Activated CD8-positive, alpha-beta memory T cell treated with anti-CD3 and anti-CD28 coated beads, Interleukin-2, amount 50 U/mL, for 4 hours (primary cell): ENCODE results near the gene ALS2.

Experiments
- DNase-seq: peaks from one replicate; pipeline ENCODE4 v3.0.0-alpha.2; 2020

ALS2 gene

DNA sequence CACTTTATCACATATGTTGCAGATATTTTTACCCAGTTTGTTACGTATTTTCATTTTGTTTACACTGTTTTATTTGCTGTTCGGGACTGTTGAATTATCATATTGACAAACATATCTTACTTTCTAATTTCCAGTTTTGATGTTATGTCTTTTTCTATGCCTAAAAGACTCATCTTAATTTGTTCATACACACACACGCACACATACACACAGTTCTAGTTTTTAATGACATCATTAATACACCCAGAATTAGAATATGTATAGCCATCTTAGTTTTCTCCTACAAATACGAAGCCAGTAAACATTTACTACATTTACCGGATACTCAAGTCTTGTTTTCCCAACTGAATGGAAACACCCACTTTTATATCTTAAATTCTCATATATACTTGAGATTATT lies 29.2 kb downstream of the ALS2 start:
- DNase-seq = no peak

- DNase-seq = no peak
Observed at GRCh38 chr2:201746551-201746950, 34.2 kb downstream of the ALS2 start.

DNA sequence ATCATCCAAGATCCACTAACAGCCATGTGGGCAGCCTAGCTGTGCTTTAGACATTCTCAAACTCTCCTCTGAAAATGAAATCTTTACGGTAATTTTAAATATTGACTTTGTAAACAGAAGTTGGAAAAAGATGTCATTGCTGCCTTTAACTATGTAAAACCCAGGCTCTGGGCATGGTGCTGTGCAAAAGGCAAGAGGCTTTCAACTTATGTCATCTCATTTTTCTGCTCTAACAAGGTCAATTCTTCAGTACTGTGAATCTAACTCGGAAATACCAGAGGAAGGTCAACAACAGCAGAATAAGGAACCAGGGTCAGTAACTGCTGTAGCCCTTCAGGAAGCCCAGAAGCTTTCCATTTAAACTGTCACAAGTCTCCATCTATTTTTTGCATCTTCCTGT lies 45.2 kb downstream of the ALS2 start:
- DNase-seq = no peak

DNA sequence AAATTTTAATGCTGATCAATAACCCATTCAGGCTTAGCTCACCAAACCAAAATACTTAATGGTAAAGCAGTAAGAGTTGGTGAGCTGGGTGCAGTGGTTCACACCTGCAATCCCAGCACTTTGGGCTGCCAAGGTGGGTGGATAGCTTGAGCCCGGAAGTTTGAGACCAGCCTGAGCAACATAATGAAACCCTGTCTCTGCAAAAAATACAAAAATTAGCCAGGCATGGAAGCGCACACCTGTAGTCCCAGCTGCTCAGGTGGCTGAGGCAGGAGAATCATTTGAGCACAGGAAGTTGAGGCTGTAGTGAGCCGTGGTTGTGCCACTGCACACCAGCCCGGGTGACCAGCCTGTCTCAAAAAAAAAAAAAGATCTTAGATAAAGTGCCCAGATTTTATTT lies 46.6 kb downstream of the ALS2 start:
- no peak for DNase-seq

- no peak for DNase-seq
Observed at GRCh38 chr2:201733544-201733943, 47.2 kb downstream of the ALS2 start.

DNA sequence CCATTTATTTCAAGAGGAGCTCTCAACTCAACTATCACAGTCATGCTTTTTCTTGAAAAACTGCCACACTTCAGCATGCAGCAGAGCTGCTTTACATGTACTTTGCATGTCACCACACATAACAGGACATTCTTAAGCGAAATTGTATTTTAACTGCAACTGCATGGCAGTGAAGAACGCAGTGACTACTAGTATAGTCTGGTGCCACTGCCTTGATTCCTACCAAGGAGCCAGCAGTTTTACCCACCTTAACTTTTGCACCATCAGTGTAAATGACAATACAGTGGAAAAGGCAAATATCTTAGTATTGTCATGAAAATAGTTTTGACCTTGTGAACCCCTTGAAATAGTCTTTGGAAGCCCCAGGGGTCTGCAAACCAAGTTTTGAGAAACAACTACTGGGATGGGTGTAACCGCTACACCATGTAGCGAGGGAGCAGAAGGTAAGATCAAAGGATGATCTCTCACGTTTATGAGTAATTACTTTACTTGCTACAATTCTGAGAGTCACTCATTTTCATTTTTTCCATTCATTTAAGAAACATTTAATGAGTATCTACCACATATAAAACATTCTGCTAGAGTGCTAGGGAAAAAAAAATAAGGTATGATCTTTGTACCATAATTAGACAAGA lies 50.0 kb downstream of the ALS2 start:
- no peak for DNase-seq

DNA sequence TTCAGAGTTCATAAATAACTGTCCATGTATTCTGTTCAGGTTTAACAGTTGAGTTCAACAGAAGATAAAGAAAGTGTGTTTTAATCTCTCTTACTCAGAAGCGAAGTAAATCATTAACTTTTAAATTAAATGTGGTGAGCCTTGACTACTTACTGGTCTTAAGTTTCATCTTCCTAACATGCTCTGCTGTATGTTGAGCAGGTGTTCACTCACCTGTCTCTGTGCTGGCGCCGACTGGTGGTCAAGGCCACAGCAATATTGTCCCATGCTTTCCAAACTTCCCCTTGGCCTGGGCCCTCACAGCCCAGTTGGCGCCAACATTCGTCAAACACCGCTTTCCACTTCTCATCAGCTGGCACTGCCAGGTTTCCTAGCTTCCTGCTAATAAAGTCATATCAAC lies 65.3 kb downstream of the ALS2 start:
- no peak for DNase-seq

GRCh38 chr2:201712726-201713125 lies 68.0 kb downstream of the ALS2 start:
- no peak for DNase-seq

DNA sequence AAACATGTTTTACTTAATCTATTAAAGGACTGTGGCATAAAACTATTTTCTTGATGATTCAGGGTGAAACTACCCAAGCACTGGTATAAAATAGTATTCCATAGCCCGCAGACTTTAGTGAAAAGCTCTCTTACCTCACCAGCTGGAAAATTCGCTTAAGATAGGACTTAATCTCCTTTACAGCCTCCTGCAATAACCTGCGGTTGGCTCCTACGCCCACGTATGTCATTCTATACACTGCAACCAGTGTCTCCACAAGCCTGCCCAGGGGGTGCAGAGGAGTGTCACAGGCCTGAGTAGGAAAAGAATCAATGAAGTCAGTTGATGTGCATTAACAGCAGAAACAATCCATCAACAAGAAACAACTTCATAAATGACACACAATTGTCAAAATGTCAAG lies 71.0 kb downstream of the ALS2 start:
- no peak for DNase-seq

DNA sequence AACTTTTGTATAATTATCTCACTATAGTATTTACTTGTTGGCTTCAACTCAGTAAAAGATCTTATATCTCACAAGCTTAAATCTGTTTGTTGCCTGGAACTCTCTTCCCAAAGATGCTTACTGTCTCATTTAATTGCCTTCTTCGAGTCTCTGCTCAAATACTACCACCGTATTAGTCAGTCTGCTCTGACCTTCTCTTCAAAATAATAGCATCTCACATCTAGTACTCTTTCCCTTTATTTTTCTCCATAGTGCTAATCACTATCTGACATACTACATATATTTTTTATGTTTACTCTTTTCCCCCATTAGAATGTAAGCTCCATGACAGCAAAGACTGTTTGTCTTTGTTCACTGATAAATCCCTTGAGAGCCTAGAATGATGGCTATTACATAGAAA lies 71.7 kb downstream of the ALS2 start:
- DNase-seq = no peak

DNA sequence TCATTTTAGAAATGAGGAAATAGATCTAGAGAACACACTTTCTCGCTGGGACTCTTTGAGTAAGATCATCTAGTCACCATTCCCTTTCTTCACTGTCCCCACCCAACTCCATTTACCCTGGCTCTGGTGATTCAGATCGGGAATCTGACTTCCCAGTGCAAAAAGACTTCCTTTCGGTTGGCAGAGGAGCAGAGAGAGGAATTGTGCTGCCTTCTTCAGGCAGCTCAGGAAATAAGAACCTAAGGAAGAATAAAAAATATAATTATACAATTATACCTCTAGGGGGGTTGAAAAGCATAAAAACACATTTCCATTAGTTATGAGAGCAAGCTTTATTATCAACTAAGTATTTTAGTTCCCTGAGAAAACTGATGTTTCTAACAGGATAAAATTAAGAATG lies 73.0 kb downstream of the ALS2 start:
- DNase-seq = no peak

DNA sequence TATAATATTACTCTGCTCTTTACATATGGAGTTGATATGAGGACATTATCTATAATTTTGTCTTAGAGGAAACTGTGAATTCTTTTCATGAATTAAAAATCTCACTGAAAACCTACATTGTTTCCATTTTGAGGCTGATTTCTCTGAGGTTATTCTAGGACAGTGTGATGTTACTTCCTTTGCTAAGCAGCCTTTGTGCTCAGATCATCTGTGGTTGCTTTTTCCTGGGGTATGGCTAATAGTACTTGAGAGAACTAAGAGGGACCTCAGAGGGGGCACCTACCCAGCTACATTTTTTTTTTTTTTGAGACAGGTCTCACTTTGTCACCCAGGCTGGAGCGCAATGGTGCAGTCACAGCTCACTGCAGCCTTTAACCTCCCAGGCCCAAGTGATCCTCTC lies 73.6 kb downstream of the ALS2 start:
- no peak for DNase-seq

- DNase-seq = no peak
Observed at GRCh38 chr2:201704536-201704935, 76.2 kb downstream of the ALS2 start.

GRCh38 chr2:201701646-201702045 lies 79.1 kb downstream of the ALS2 start:
- no peak for DNase-seq

GRCh38 chr2:201699416-201699815 lies 81.3 kb downstream of the ALS2 start:
- DNase-seq = no peak

- no peak for DNase-seq
Observed at GRCh38 chr2:201698588-201699226, 82.0 kb downstream of the ALS2 start, which contains the start of gene MPP4. TSS of gene MPP4 (minus strand) at chr2:201698644. CDS start at chr2:201693954, 4,690 bp downstream.

- DNase-seq = no peak
Observed at GRCh38 chr2:201697899-201698298, 82.8 kb downstream of the ALS2 start.

DNA sequence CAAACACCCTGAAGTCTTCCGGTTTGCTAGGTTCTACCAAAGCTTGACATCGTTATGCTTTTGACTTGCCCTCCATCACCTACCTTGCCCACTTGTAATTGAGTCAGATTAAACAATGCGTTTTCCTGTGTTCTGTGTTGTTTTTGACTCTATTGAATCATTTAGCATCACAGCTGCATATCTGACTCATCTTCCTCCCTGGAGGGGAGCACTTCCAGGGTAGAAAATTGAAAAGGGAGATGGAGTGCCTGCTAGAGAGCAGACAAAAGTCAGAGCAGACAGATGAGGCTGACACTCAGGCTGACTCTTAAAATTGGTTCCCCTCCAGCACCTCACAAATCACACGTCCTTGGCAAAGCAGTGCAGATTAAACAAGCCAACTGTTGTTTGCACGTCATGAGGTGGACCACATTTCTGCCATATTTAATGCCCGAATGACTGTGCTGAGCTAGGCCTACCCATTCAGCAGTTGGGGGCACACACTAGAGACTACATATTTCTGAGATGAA lies 84.5 kb downstream of the ALS2 start:
- no peak for DNase-seq

- DNase-seq = no peak
Observed at GRCh38 chr2:201685156-201685555, 95.6 kb downstream of the ALS2 start.

DNA sequence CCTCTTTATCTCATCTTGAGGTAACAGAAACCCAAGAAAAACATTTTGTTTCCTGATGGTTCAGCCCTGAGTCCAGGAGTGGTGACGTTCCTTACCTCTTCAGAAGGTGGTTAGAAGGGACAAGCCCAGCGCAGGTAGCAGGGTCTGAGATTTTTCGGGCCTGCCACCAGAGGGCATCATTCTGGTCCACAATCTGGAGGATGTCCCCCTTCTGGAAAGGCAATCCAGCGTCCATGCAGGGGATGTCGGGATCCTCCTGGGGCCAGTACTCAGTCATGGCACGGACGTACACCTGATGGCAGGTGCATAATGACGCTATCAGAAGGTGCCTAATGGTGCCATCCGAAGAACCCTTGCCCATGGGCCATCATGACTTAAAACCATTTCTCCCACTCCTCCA lies 100.0 kb downstream of the ALS2 start:
- DNase-seq = no peak

GRCh38 chr2:201678401-201678800 lies 102.3 kb downstream of the ALS2 start:
- no peak for DNase-seq

- DNase-seq = no peak
Observed at GRCh38 chr2:201675454-201675853, 105.3 kb downstream of the ALS2 start.

DNA sequence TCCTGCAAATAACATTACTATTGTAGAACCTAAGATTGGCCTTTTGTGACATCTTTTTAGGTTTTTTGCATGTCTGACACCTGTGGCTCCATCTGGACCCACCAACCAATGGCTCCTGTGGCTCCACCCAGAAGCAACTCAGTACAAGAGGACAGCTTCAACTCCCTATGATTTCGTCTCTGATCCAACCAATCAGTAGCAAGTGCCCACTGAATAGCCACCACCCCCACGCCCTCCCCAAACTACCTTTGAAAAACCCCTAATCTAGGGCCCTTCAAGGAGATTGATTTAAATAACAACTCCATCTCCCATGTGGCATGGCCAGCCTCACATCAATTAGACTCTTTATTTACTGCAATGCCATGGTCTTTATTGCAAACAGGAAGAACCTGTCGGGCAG lies 105.9 kb downstream of the ALS2 start:
- DNase-seq = no peak

DNA sequence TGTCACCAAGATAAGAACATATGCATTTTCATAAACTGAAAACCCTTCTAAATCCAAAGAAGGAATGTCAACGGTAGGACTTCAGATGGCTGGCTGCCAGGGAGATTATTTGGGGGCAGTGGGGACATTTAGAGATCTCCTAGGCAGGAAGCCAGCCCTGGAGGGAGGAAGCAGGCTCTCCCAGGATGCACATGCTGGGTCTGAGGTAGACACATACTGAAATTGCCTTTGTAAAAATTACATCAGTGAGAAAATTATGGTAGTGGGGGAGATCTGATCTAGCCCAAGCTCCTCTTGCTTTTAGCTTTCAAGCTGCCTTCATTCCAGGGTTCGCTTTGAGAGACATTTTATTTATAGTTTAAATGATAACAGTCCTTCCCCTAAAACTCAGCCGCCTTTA lies 106.4 kb downstream of the ALS2 start:
- DNase-seq = no peak

GRCh38 chr2:201673546-201673945 lies 107.2 kb downstream of the ALS2 start:
- DNase-seq = no peak
